ENCODE data around the gene GPANK1. TPM values are rescaled to one million over a fixed set of nuclear protein-coding genes. Genes with fewer than 3 reads are reported as not detected.

Gene GPANK1
- total RNA-seq, 1 donor = 23.9 TPM

- peaks cover 76% of the 10 kb centered on the region for H3K36me3 ChIP-seq (ENCODE audit: insufficient read depth, low read length)
- peaks cover 5% of the 10 kb centered on the region for H4K20me1 ChIP-seq (ENCODE audit: insufficient read depth, low read length)
- no peaks in the 10 kb centered on the region for H3K79me2 ChIP-seq (ENCODE audit: insufficient read depth, low read length)
- H3K4me2 ChIP-seq (ENCODE audit: insufficient read depth, low read length) = no peak overlapping the region
- H3K27ac ChIP-seq (ENCODE audit: low read depth, low read length) = no peak overlapping the region
- DNase-seq (ENCODE audit: insufficient read length, low spot score, missing footprints) = no peak
- no peaks in the 10 kb centered on the region for H3K27me3 ChIP-seq (ENCODE audit: insufficient read depth, low read length)
- H2AFZ ChIP-seq (ENCODE audit: low read length) = no peak overlapping the region
- no peak overlapping the region for H3K4me3 ChIP-seq (ENCODE audit: insufficient read depth, low read length)
- no peaks in the 10 kb centered on the region for H3K9me3 ChIP-seq (ENCODE audit: low read depth, low read length)
- H3K4me1 ChIP-seq (ENCODE audit: insufficient read depth, low read length) = no peaks in the 10 kb centered on the region
- TF ChIP-seq, protein P1, sequence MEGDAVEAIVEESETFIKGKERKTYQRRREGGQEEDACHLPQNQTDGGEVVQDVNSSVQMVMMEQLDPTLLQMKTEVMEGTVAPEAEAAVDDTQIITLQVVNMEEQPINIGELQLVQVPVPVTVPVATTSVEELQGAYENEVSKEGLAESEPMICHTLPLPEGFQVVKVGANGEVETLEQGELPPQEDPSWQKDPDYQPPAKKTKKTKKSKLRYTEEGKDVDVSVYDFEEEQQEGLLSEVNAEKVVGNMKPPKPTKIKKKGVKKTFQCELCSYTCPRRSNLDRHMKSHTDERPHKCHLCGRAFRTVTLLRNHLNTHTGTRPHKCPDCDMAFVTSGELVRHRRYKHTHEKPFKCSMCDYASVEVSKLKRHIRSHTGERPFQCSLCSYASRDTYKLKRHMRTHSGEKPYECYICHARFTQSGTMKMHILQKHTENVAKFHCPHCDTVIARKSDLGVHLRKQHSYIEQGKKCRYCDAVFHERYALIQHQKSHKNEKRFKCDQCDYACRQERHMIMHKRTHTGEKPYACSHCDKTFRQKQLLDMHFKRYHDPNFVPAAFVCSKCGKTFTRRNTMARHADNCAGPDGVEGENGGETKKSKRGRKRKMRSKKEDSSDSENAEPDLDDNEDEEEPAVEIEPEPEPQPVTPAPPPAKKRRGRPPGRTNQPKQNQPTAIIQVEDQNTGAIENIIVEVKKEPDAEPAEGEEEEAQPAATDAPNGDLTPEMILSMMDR (IDR thresholded peaks at IDR 0.05; ENCODE audit: extremely low read depth, low read depth, low read length) = no peak
These were observed 26.3 kb upstream of the GPANK1 start for GRCh38 chr6:31691078-31691463.

DNA sequence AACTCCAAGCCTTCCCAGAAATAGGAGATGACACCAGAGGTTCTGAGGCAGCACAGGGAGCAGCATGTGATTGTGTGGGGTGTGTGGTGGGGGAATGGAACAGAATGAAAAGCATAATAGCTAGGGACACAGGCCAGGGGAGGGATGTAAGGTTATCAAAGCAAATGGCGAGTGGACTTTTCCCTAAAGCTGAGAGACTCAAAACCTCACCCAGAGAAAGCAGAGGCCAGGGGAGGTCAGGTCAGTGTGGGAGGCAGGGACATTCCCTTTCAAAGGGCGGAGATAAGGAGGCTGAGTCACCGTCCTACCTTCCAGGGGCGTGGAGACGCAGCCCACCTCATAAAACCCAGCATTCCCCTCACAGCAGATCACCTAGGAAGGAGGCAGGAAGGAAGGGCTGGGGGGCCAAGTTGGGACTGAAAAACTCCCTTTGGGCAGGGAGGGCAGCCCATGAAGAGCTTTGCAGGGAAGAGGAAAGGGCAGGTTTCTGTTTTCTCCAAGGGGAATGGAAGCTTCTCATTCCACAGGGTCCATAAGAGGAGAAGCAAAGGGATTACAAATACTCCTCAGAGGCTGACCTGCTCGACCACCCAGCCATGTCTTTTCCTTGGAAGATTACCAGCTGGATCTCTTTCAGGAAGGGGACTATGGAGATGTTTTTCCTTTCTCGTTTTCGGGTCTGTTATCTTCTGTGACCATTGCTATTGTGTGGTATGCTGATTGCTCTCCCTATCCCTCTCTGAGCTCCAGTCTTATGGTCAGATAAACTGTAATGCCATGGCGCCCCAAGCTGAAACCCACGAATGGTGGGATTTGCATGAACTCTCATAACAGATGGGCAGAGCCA, 25.7 kb upstream of the GPANK1 start:
- Histone ChIP-seq H3K79me2 (ENCODE audit: insufficient read depth, low read length) (no peaks in the 10 kb centered on the region), H3K4me1 (ENCODE audit: insufficient read depth, low read length) (no peaks in the 10 kb centered on the region), H2AFZ (ENCODE audit: low read length) (no peak overlapping the region), H3K27ac (ENCODE audit: low read depth, low read length) (no peak overlapping the region), H3K27me3 (ENCODE audit: insufficient read depth, low read length) (no peaks in the 10 kb centered on the region), H3K4me3 (ENCODE audit: insufficient read depth, low read length) (no peak overlapping the region), H3K4me2 (ENCODE audit: insufficient read depth, low read length) (no peak overlapping the region), H3K9me3 (ENCODE audit: low read depth, low read length) (no peaks in the 10 kb centered on the region), H3K36me3 (ENCODE audit: insufficient read depth, low read length) (peaks cover 78% of the 10 kb centered on the region), H4K20me1 (ENCODE audit: insufficient read depth, low read length) (peaks cover 5% of the 10 kb centered on the region)
- TF ChIP-seq, protein P1 (IDR thresholded peaks at IDR 0.05; ENCODE audit: extremely low read depth, low read depth, low read length) = no peak
- no peak for DNase-seq (ENCODE audit: insufficient read length, low spot score, missing footprints)

GRCh38 chr6:31689249-31690110, 24.7 kb upstream of the GPANK1 start:
- TF ChIP-seq, protein P1 (IDR thresholded peaks at IDR 0.05; ENCODE audit: extremely low read depth, low read depth, low read length) = peak; percentile 50
- H3K79me2 ChIP-seq (ENCODE audit: insufficient read depth, low read length) = no peaks in the 10 kb centered on the region
- no peaks in the 10 kb centered on the region for H3K4me1 ChIP-seq (ENCODE audit: insufficient read depth, low read length)
- no peak overlapping the region for H3K27ac ChIP-seq (ENCODE audit: low read depth, low read length)
- no peak overlapping the region for H2AFZ ChIP-seq (ENCODE audit: low read length)
- DNase-seq (ENCODE audit: insufficient read length, low spot score, missing footprints) = no peak
- no peak overlapping the region for H3K4me2 ChIP-seq (ENCODE audit: insufficient read depth, low read length)
- peaks cover 70% of the 10 kb centered on the region for H3K36me3 ChIP-seq (ENCODE audit: insufficient read depth, low read length)
- H4K20me1 ChIP-seq (ENCODE audit: insufficient read depth, low read length) = peaks cover 5% of the 10 kb centered on the region
- no peaks in the 10 kb centered on the region for H3K27me3 ChIP-seq (ENCODE audit: insufficient read depth, low read length)
- H3K4me3 ChIP-seq (ENCODE audit: insufficient read depth, low read length) = no peak overlapping the region
- H3K9me3 ChIP-seq (ENCODE audit: low read depth, low read length) = no peaks in the 10 kb centered on the region

Measured in osteoblast (primary cell).